HFF-Myc (cell line): ENCODE measurements around the gene THRAP3.

ENCODE experiments used
- DNase-seq: peaks from one replicate; pipeline ENCODE4 v3.0.0-alpha.2; 2011; ENCODE audit warnings: low read depth; ENCODE audit errors: extremely low read depth
- H3K4me3 ChIP-seq: replicated peaks from 2 replicates; pipeline ENCODE4 v1.5.1; 2011; ENCODE audit warnings: low read depth, mild to moderate bottlenecking, control low read depth, low read length
- TF ChIP-seq, protein P1 (sequence below): IDR thresholded peaks from 2 replicates; pipeline ENCODE4 v1.5.1; 2012; ENCODE audit warnings: mild to moderate bottlenecking, low read depth, low read length, control low read depth; ENCODE audit errors: missing control alignments

The THRAP3 gene

DNA sequence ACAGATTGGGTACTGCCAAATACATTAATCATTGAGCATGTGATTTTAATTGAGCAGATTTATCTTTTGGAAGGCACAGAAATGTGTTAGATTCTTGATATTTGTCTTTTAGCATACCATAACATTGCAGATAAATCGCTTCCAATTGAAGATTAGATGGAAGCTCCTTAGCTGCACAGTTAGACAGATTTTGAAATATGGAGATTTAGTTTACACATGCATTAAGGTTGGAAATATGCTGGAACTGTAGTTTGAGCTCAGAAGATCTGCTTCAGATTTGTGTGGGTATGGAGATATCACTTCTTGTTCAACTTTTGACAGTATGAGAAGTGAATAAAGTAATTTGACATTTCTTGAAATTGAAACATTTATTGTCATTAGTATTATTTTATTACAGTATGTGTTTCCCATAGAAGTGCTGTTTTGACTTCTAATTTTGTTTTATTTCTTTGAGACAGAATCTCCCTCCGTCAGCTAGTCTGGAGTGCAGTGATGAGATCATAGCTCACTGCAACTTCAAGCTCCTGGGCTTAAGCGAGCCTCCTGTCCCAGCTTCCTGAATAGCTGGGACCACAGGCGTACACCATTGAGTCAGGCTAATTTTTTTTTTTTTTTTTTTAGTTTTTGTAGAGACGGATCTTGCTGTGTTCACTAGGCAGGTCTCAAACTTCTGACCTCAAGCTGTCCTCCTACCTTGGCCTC is 29.1 kb downstream of the THRAP3 start:
- no peak for DNase-seq
- TF ChIP-seq, protein P1, sequence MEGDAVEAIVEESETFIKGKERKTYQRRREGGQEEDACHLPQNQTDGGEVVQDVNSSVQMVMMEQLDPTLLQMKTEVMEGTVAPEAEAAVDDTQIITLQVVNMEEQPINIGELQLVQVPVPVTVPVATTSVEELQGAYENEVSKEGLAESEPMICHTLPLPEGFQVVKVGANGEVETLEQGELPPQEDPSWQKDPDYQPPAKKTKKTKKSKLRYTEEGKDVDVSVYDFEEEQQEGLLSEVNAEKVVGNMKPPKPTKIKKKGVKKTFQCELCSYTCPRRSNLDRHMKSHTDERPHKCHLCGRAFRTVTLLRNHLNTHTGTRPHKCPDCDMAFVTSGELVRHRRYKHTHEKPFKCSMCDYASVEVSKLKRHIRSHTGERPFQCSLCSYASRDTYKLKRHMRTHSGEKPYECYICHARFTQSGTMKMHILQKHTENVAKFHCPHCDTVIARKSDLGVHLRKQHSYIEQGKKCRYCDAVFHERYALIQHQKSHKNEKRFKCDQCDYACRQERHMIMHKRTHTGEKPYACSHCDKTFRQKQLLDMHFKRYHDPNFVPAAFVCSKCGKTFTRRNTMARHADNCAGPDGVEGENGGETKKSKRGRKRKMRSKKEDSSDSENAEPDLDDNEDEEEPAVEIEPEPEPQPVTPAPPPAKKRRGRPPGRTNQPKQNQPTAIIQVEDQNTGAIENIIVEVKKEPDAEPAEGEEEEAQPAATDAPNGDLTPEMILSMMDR = no peak
- no peak overlapping the region for H3K4me3 ChIP-seq

DNA sequence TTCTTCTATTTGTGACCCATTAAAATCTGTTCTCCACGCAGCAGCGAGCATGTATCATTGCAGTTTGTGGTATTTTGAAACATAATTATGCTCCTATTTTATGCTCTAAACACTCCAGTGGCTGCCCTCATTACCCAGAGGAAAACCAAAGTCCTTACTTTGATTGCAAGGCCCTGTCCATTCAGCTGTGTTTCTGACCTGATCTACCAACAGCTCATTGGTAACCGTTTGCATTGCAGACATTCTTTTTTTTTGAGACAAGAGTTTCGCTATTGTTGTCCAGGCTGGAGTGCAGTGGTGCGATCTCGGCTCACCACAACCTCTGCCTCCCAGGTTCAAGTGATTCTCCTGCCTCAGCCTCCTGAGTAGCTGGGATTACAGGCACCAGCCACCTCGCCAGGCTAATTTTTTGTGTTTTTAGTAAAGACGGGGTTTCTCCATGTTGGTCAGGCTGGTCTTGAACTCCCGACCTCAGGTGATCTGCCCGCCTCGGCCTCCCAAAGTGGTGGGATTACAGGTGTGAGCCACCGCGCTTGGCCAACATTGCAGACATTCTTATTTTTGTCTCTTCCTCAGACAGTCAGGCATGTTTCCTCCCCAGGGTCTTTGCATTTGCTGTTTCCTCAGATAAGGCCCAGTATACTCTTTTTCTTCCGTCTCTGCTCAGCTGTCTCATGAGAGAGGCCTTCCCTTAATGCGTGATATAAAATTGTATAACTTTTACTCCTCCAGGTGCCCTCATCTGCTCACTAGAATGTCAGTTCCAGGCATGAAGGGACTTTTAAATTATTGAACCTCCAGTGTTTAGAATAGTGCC is 32.5 kb downstream of the THRAP3 start:
- H3K4me3 ChIP-seq = no peak overlapping the region
- DNase-seq = no peak
- TF ChIP-seq, protein P1 = no peak

DNA sequence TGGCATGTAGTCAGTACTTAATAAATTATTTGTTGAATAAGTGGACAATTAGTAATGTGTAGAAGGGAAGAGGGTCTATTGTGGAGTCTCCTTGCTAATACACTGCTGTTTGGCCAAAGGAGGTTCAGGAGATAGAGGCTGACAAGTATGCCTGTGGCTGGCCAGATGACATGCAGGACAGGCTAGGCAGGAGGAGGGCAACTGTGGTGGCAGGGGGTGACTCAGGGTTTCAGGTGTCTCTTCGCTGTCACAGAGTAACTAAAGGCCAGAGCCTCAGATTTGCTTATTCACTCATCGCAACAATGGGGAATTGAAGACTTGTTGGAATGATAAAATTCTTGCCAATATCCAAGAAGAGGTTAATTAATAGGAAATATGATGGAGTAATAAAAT is 33.1 kb downstream of the THRAP3 start:
- no peak for DNase-seq
- no peak overlapping the region for H3K4me3 ChIP-seq
- TF ChIP-seq, protein P1 = no peak

DNA sequence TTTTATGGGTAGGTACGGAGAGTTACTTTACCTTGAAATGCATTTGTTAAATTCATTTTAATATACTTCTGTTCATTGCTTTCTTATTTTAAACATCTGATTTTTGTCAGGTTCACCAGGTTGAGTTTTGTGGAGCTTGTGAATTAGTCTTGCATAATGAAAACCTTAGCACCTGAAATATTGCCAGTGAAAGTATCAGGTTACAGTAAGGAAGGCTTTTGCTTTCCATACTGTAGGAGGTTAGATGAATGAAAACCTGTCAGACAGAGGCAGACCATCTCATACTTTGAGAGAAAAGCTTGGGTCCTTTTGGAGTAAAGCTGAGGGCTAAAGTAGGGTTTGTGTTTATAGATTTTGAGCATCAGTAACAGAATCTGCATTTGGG is 34.7 kb downstream of the THRAP3 start:
- DNase-seq = no peak
- TF ChIP-seq, protein P1 = no peak
- H3K4me3 ChIP-seq = no peak overlapping the region

DNA sequence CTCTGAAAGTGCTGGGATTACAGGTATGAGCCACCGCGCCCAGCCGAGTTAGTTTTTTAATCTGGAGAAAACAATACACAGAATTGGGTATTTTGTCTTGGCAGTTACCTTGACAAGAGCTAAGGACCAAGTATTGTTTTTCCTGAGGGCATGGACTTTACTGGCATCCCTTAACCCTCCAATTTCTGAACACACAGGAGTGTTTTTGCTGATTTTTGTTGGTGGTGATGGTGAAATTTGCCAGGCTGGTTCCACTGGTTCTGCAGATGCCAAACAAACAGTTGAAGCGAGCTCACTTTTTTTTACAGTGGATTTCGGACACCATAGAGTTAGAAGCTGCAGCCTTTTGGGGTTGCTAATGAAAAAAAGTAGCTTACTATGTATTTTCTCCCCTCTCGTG is 44.7 kb downstream of the THRAP3 start:
- TF ChIP-seq, protein P1 = no peak
- no peak for DNase-seq
- no peak overlapping the region for H3K4me3 ChIP-seq

DNA sequence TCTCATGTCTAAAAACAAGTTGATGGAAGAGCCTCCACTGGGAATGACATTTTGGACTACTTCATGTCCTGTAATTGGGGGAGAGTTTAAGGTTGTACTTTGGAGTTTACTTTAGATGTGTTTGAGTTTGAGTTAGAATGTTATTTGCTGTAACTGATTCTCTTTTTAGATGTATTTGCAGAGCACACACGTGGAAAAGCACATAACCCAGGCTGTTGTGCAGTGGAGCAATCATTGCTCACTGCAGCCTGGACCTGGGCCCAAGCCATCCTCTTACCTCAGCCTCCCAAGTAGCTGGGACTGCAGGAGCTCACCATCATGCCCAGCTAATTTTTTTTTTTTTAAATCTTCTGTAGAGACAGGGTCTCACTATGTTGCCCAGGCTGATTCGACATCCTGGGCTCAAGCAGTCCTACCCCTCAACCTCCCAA is 45.2 kb downstream of the THRAP3 start:
- TF ChIP-seq, protein P1 = no peak
- H3K4me3 ChIP-seq = no peak overlapping the region
- no peak for DNase-seq
